Tibial artery (tissue), 4 donors: Measurements from ENCODE around the gene MYLK.

Source experiments
- DNase-seq, 2 donors: peaks; one replicate each; pipeline ENCODE4 v3.0.0-alpha.2; 2019
- H3K27ac ChIP-seq, 2 donors: fragments of 200-600 bp; sonication (generic) in 1 of 2; 1 replicate in 1 of 2; 2 replicates in 1 of 2; pipeline ENCODE4 v1.5.1; 2018 to 2019; ENCODE audit warnings: mild to moderate bottlenecking in 1 of 2
- H3K27me3 ChIP-seq, 2 donors: fragments of 200-600 bp; sonication (generic) in 1 of 2; one replicate each; pipeline versions ENCODE4 v1.5.1 to v1.6.0; 2016 to 2019
- H3K36me3 ChIP-seq, 3 donors: fragments of 200-600 bp; sonication (generic) in 2 of 3; one replicate each; pipeline ENCODE4 v1.5.1; 2016 to 2019; ENCODE audit warnings: mild to moderate bottlenecking in 2 of 3
- H3K4me1 ChIP-seq, 4 donors: fragments of 200-600 bp; sonication (generic) in 2 of 4; 1 replicate in 3 of 4; 2 replicates in 1 of 4; pipeline ENCODE4 v1.5.1; 2016 to 2019
- H3K4me3 ChIP-seq, 2 donors: fragments of 200-600 bp; sonication (generic) in 1 of 2; 1 replicate in 1 of 2; 2 replicates in 1 of 2; pipeline ENCODE4 v1.5.1; 2018 to 2019; ENCODE audit warnings: mild to moderate bottlenecking in 2 of 2
- H3K9me3 ChIP-seq, 3 donors: fragments of 200-600 bp; sonication (generic) in 1 of 3; one replicate each; pipeline ENCODE4 v1.5.1; 2016 to 2019
- CTCF ChIP-seq, 2 experiments: fragments of 200-600 bp in 1 of 2; fragments of 450-650 bp in 1 of 2; IDR thresholded peaks; one replicate each; pipeline ENCODE4 v1.5.1; 2017 to 2019; ENCODE audit warnings: antibody characterized with exemption in 2 of 2, mild to moderate bottlenecking in 1 of 2, moderate library complexity in 1 of 2
- intact Hi-C: fragments of 100-400 bp; cut with DNase I; formaldehyde crosslinking; loops from one replicate; pipeline ENCODE4 v1.15.0; 2023; ENCODE audit warnings: low total_unique reads

The MYLK gene

GRCh38 chr3:123700791-123701722, 183.1 kb downstream of the MYLK start:
- H3K4me1 ChIP-seq, result peaks cover 0 to 56% (median 25%) of the 10 kb centered on the region in 4 donors
- H3K4me3 ChIP-seq, result peak overlapping the region; percentile 85 to 92
- intact Hi-C loops, result loop anchor here (5.0 kb wide), 1 partner anchor 49 kb away; no protein-coding TSS in a partner anchor
- peak overlapping the region; percentile 91 to 94 for H3K27ac ChIP-seq
- no peaks in the 10 kb centered on the region for H3K9me3 ChIP-seq
- no peaks in the 10 kb centered on the region for H3K27me3 ChIP-seq
- no peak for TF ChIP-seq CTCF (IDR thresholded peaks at IDR 0.05)
- H3K36me3 ChIP-seq, result peaks cover 0 to 7% (median 0%) of the 10 kb centered on the region in 3 donors
- peak; percentile 69 to 93 for DNase-seq

- intact Hi-C loops, result no loop called here
- Histone ChIP-seq H3K36me3 (peaks cover 5 to 14% (median 9%) of the 10 kb centered on the region in 3 donors), H3K27me3 (no peaks in the 10 kb centered on the region), H3K9me3 (no peaks in the 10 kb centered on the region), H3K27ac (peak overlapping the region; percentile 91 to 94), H3K4me3 (peak overlapping the region; percentile 85 to 92), H3K4me1 (peaks cover 7 to 56% (median 39%) of the 10 kb centered on the region in 4 donors)
- TF ChIP-seq CTCF (IDR thresholded peaks at IDR 0.05), result no peak
- DNase-seq, result no peak
Measured at GRCh38 chr3:123698813-123699212, 185.3 kb downstream of the MYLK start.

- DNase-seq, result no peak
- intact Hi-C loops, result no loop called here
- peaks cover 7 to 56% (median 48%) of the 10 kb centered on the region in 4 donors for H3K4me1 ChIP-seq
- H3K27me3 ChIP-seq, result no peaks in the 10 kb centered on the region
- no peaks in the 10 kb centered on the region for H3K9me3 ChIP-seq
- no peak for TF ChIP-seq CTCF (IDR thresholded peaks at IDR 0.05)
- peaks cover 18 to 29% (median 24%) of the 10 kb centered on the region in 3 donors for H3K36me3 ChIP-seq
- peak overlapping the region; percentile 91 to 94 for H3K27ac ChIP-seq
- H3K4me3 ChIP-seq, result peak overlapping the region; percentile 85 to 92
Measured at GRCh38 chr3:123696808-123697207, 187.3 kb downstream of the MYLK start.

GRCh38 chr3:123695731-123696640, 188.1 kb downstream of the MYLK start:
- DNase-seq, result no peak
- Histone ChIP-seq H3K9me3 (no peaks in the 10 kb centered on the region), H3K4me1 (peaks cover 7 to 59% (median 54%) of the 10 kb centered on the region in 4 donors), H3K27me3 (no peaks in the 10 kb centered on the region), H3K36me3 (peaks cover 26 to 37% (median 32%) of the 10 kb centered on the region in 3 donors), H3K27ac (peak overlapping the region; percentile 91 to 94), H3K4me3 (peak overlapping the region; percentile 85 to 92)
- TF ChIP-seq CTCF (IDR thresholded peaks at IDR 0.05), result no peak
- intact Hi-C loops, result no loop called here

- no peak for DNase-seq
- H3K27ac ChIP-seq, result peak overlapping the region; percentile 91 to 94
- H3K27me3 ChIP-seq, result no peaks in the 10 kb centered on the region
- no peak for TF ChIP-seq CTCF (IDR thresholded peaks at IDR 0.05)
- peaks cover 34 to 42% (median 40%) of the 10 kb centered on the region in 3 donors for H3K36me3 ChIP-seq
- intact Hi-C loops, result no loop called here
- H3K4me1 ChIP-seq, result peaks cover 7 to 68% (median 62%) of the 10 kb centered on the region in 4 donors
- peak overlapping the region; percentile 85 to 92 for H3K4me3 ChIP-seq
- no peaks in the 10 kb centered on the region for H3K9me3 ChIP-seq
Measured at GRCh38 chr3:123695152-123695551, 189.0 kb downstream of the MYLK start.
